GM13977 (cell line): Measurements from ENCODE around the gene SDHB.

Source experiments
- DNase-seq: peaks from one replicate; pipeline ENCODE4 v3.0.0; 2012; ENCODE audit warnings: low spot score
- CTCF ChIP-seq: IDR thresholded peaks from 2 replicates; pipeline ENCODE4 v1.5.1; 2012; ENCODE audit warnings: mild to moderate bottlenecking, control low read depth; ENCODE audit not compliant: insufficient read depth; ENCODE audit errors: extremely low read depth, missing control alignments
- in situ Hi-C: fragments of 300-500 bp; cut with MboI; formaldehyde crosslinking; loops from one replicate; pipeline ENCODE4 v1.12.0; 2022; ENCODE audit warnings: low sequenced_read_pairs, low pct_unique_long_range_greater_than_20kb, mixed read lengths, inconsistent platforms; ENCODE audit not compliant: unreplicated experiment

SDHB gene

GRCh38 chr1:16981269-16981849 is 72.5 kb downstream of the SDHB start:
- in situ Hi-C loops = no loop called here
- no peak for DNase-seq
- TF ChIP-seq CTCF = no peak

GRCh38 chr1:16980473-16981268 is 73.2 kb downstream of the SDHB start, which contains the start of gene MFAP2:
Gene MFAP2 (minus strand): TSS chr1:16980620. CDS start chr1:16978273, 2,347 bp downstream.
- no peak for DNase-seq

GRCh38 chr1:16979475-16980327 is 74.1 kb downstream of the SDHB start:
- TF ChIP-seq CTCF = no peak
- in situ Hi-C loops = loop anchor here (10.0 kb wide), 1 partner anchor 65 kb away; no protein-coding TSS in a partner anchor
- no peak for DNase-seq

More at GRCh38 chr1:16980473-16981268, 73.2 kb downstream of the SDHB start, which contains the start of gene MFAP2:
- TF ChIP-seq CTCF = no peak
- in situ Hi-C loops = no loop called here

GRCh38 chr1:16978567-16979474 is 75.0 kb downstream of the SDHB start:
- no peak for TF ChIP-seq CTCF
- DNase-seq = no peak
- in situ Hi-C loops = loop anchor here (10.0 kb wide), 1 partner anchor 66 kb away; no protein-coding TSS in a partner anchor

- DNase-seq = no peak
- TF ChIP-seq CTCF = no peak
- in situ Hi-C loops = loop anchor here (10.0 kb wide), 1 partner anchor 67 kb away; no protein-coding TSS in a partner anchor
These were observed 75.7 kb downstream of the SDHB start for GRCh38 chr1:16978139-16978538.

GRCh38 chr1:16977377-16977776 is 76.5 kb downstream of the SDHB start:
- TF ChIP-seq CTCF = no peak
- in situ Hi-C loops = loop anchor here (10.0 kb wide), 1 partner anchor 67 kb away; no protein-coding TSS in a partner anchor

More at GRCh38 chr1:16977377-16977776, 76.5 kb downstream of the SDHB start:
- DNase-seq = no peak
